Measurements from ENCODE around the gene PRKN. TPM values are rescaled to one million over a fixed set of nuclear protein-coding genes. Genes with fewer than 3 reads are reported as not detected.

The PRKN gene
- total and polyA plus RNA-seq, 9 of the 15 experiments (the other 6 are each of a cell fraction or from before 2014, with no cell fraction given) = 0.03 to 0.96 (median 0.15) TPM; not detected in 2

- no peak for TF ChIP-seq ZBTB2 (IDR thresholded peaks at IDR 0.05)
- no peak for TF ChIP-seq ZNF589 (CRISPR knock-in tag; IDR thresholded peaks at IDR 0.05; ENCODE audit: low read depth)
- TF ChIP-seq E2F8 (IDR thresholded peaks at IDR 0.05; ENCODE audit: low read depth, partially characterized antibody) = no peak
- no peak for TF ChIP-seq KDM1A (IDR thresholded peaks at IDR 0.05)
- TF ChIP-seq RFX7 (CRISPR knock-in tag; IDR thresholded peaks at IDR 0.05) = no peak
- no peak for TF ChIP-seq CGGBP1 (CRISPR knock-in tag; IDR thresholded peaks at IDR 0.05)
- no peak for TF ChIP-seq ZNF639 (CRISPR knock-in tag; conservative IDR thresholded peaks at IDR 0.05 in 1 of 2, IDR thresholded peaks at IDR 0.05 in 1 of 2)
- TF ChIP-seq ZBTB11 (CRISPR knock-in tag; IDR thresholded peaks at IDR 0.05) = no peak
Measured at GRCh38 chr6:162244031-162244430, 483.5 kb downstream of the PRKN start (continued).
